SH-SY5Y (cell line): ENCODE measurements around the gene FXR2.

ENCODE experiments used
- GATA2 ChIP-seq: IDR thresholded peaks from 2 replicates; pipeline ENCODE4 v1.6.1; 2011; ENCODE audit warnings: mild to moderate bottlenecking, low read depth, low read length
- GATA3 ChIP-seq: IDR thresholded peaks from 2 replicates; pipeline ENCODE4 v1.6.1; 2011; ENCODE audit warnings: low read depth, mild to moderate bottlenecking, low read length, moderate library complexity

GRCh38 chr17:7562208-7562605 lies 52.5 kb downstream of the FXR2 start:
- TF ChIP-seq GATA2 (no peak), GATA3 (no peak)
